ENCODE data around the gene METTL18. TPM values are rescaled to one million over a fixed set of nuclear protein-coding genes. Genes with fewer than 3 reads are reported as not detected.

METTL18 gene
- total and polyA plus RNA-seq, 2 of the 13 experiments (the other 11 are each of a cell fraction or from before 2014, with no cell fraction given): 2.7 to 6.7 TPM

GRCh38 chr1:169794530-169795416 lies at the start of gene METTL18 (continued):
- TF ChIP-seq ATF2 (CRISPR knock-in tag; IDR thresholded peaks at IDR 0.05) (0 out of 2 replicates have a peak, but pooled peaks have one; percentile 43), ZNF629 (CRISPR knock-in tag; conservative IDR thresholded peaks at IDR 0.05) (no peak), BRCA1 (CRISPR knock-in tag; IDR thresholded peaks at IDR 0.05) (peak; percentile 72; the same call in 1 of the 2 replicates), SNAPC4 (CRISPR knock-in tag; IDR thresholded peaks at IDR 0.05) (0 out of 2 replicates have a peak, but pooled peaks have one; percentile 50), ZNF674 (CRISPR knock-in tag; IDR thresholded peaks at IDR 0.05; ENCODE audit: low read depth) (no peak), ZNF704 (CRISPR knock-in tag; IDR thresholded peaks at IDR 0.05; ENCODE audit: borderline replicate concordance) (no peak; the same call in 1 of the 2 replicates), ZBTB38 (CRISPR knock-in tag; IDR thresholded peaks at IDR 0.05) (peak; percentile 36; the same call in 1 of the 2 replicates), FIP1L1 (IDR thresholded peaks at IDR 0.05; ENCODE audit: borderline replicate concordance, insufficient read depth, low read depth, low read length) (no peak), HMGXB3 (CRISPR knock-in tag; IDR thresholded peaks at IDR 0.05; ENCODE audit: borderline replicate concordance) (peak; percentile 69), FOXC1 (CRISPR knock-in tag; IDR thresholded peaks at IDR 0.05; ENCODE audit: borderline replicate concordance) (peak; percentile 47; the same call in 1 of the 2 replicates), SMARCC2 (IDR thresholded peaks at IDR 0.05) (no peak), NR2F2 (IDR thresholded peaks at IDR 0.05; ENCODE audit: borderline replicate concordance, low read depth) (no peak), NCOR1 (IDR thresholded peaks at IDR 0.05; ENCODE audit: borderline replicate concordance, low read length) (no peak), SMYD3 (CRISPR knock-in tag; IDR thresholded peaks at IDR 0.05) (peak; percentile 92), ZNF136 (CRISPR knock-in tag; IDR thresholded peaks at IDR 0.05; ENCODE audit: low read depth) (no peak)
